ENCODE measurements around the gene CEACAM4.

CEACAM4 gene

GRCh38 chr19:41620171-41620570 lies 6.7 kb downstream of the CEACAM4 start:
- no peak overlapping the region for H2AK5ac ChIP-seq (ENCODE audit: low read depth, low read length)

GRCh38 chr19:41619018-41619556 lies 7.8 kb downstream of the CEACAM4 start:
- WGBS, 2 donors (ENCODE audit: extremely low coverage in 2 of 2, insufficient read length in 2 of 2, insufficient replicate concordance in 1 of 2): no CpG with 5 or more reads among the region's 7 CpGs
- Histone ChIP-seq H3K9ac (ENCODE audit: low read depth, low read length, poor library complexity) (no peak overlapping the region), H3K4me2 (ENCODE audit: insufficient read depth, low read length, poor library complexity, severe bottlenecking) (no peak overlapping the region), H2BK15ac (ENCODE audit: low read length) (no peak overlapping the region), H3K79me1 (ENCODE audit: low read depth, low read length) (no peaks in the 10 kb centered on the region), H3K27me3 (ENCODE audit: control insufficient read depth in 3 of 3, insufficient read depth in 3 of 3, low read depth in 1 of 3, low read length in 3 of 3) (peaks cover 0 to 33% (median 0%) of the 10 kb centered on the region in 3 experiments), H3K4me3 (ENCODE audit: low read length in 2 of 2) (no peak overlapping the region), H2BK12ac (ENCODE audit: low read length) (no peak overlapping the region), H3K18ac (ENCODE audit: low read length) (no peak overlapping the region), H3K23ac (ENCODE audit: low read depth, low read length, poor library complexity) (no peak overlapping the region), H2AK5ac (ENCODE audit: low read depth, low read length) (no peak overlapping the region), H3K4me1 (ENCODE audit: control insufficient read depth in 2 of 2, insufficient read depth in 1 of 2, low read depth in 1 of 2, low read length in 2 of 2) (no peaks in the 10 kb centered on the region), H3K14ac (ENCODE audit: low read length) (no peak overlapping the region), H3K4ac (ENCODE audit: low read length) (no peak overlapping the region), H3K27ac (replicated peaks; ENCODE audit: low read length) (no peak overlapping the region), H2AFZ (ENCODE audit: low read length) (no peak overlapping the region), H3K9me3 (replicated peaks in 1 of 2; ENCODE audit: control insufficient read depth in 2 of 2, insufficient read depth in 1 of 2, low read depth in 1 of 2, low read length in 2 of 2) (peaks cover 0 to 26% of the 10 kb centered on the region in 2 donors), H2BK5ac (ENCODE audit: low read length) (no peak overlapping the region), H4K91ac (ENCODE audit: low read depth, low read length, poor library complexity) (no peak overlapping the region), H4K8ac (ENCODE audit: low read depth, low read length) (no peak overlapping the region), H2BK120ac (ENCODE audit: low read depth, low read length) (no peak overlapping the region), H3K36me3 (replicated peaks in 1 of 2; ENCODE audit: control insufficient read depth in 2 of 2, insufficient read depth in 2 of 2, low read length in 2 of 2) (no peaks in the 10 kb centered on the region)
- no peak for DNase-seq (ENCODE audit: low spot score)

More at GRCh38 chr19:41620171-41620570, 6.7 kb downstream of the CEACAM4 start:
- Histone ChIP-seq H3K9ac (ENCODE audit: low read depth, low read length, poor library complexity) (no peak overlapping the region), H3K27ac (replicated peaks; ENCODE audit: low read length) (no peak overlapping the region), H4K91ac (ENCODE audit: low read depth, low read length, poor library complexity) (no peak overlapping the region), H3K23ac (ENCODE audit: low read depth, low read length, poor library complexity) (no peak overlapping the region), H3K4me1 (ENCODE audit: control insufficient read depth in 2 of 2, insufficient read depth in 1 of 2, low read depth in 1 of 2, low read length in 2 of 2) (no peaks in the 10 kb centered on the region), H2AFZ (ENCODE audit: low read length) (no peak overlapping the region), H3K4ac (ENCODE audit: low read length) (no peak overlapping the region), H3K14ac (ENCODE audit: low read length) (no peak overlapping the region), H3K4me2 (ENCODE audit: insufficient read depth, low read length, poor library complexity, severe bottlenecking) (no peak overlapping the region), H2BK15ac (ENCODE audit: low read length) (no peak overlapping the region), H4K8ac (ENCODE audit: low read depth, low read length) (no peak overlapping the region), H2BK120ac (ENCODE audit: low read depth, low read length) (no peak overlapping the region), H3K79me1 (ENCODE audit: low read depth, low read length) (no peaks in the 10 kb centered on the region), H3K18ac (ENCODE audit: low read length) (no peak overlapping the region), H3K9me3 (replicated peaks in 1 of 2; ENCODE audit: control insufficient read depth in 2 of 2, insufficient read depth in 1 of 2, low read depth in 1 of 2, low read length in 2 of 2) (peaks cover 0 to 30% of the 10 kb centered on the region in 2 donors), H2BK5ac (ENCODE audit: low read length) (no peak overlapping the region), H2BK12ac (ENCODE audit: low read length) (no peak overlapping the region), H3K4me3 (ENCODE audit: low read length in 2 of 2) (no peak overlapping the region), H3K36me3 (replicated peaks in 1 of 2; ENCODE audit: control insufficient read depth in 2 of 2, insufficient read depth in 2 of 2, low read length in 2 of 2) (no peaks in the 10 kb centered on the region), H3K27me3 (ENCODE audit: control insufficient read depth in 3 of 3, insufficient read depth in 3 of 3, low read depth in 1 of 3, low read length in 3 of 3) (peaks cover 0 to 44% (median 0%) of the 10 kb centered on the region in 3 experiments)
- DNase-seq (ENCODE audit: low spot score): no peak
- WGBS, 2 donors (ENCODE audit: extremely low coverage in 2 of 2, insufficient read length in 2 of 2, insufficient replicate concordance in 1 of 2): no CpG with 5 or more reads among the region's 5 CpGs

GRCh38 chr19:41617941-41618730 lies 8.7 kb downstream of the CEACAM4 start:
- H3K18ac ChIP-seq (ENCODE audit: low read length): no peak overlapping the region
- no peak overlapping the region for H4K8ac ChIP-seq (ENCODE audit: low read depth, low read length)
- no peaks in the 10 kb centered on the region for H3K4me1 ChIP-seq (ENCODE audit: control insufficient read depth in 2 of 2, insufficient read depth in 1 of 2, low read depth in 1 of 2, low read length in 2 of 2)
- DNase-seq (ENCODE audit: low spot score): no peak
- no CpG with 5 or more reads among the region's 9 CpGs for WGBS, 2 donors (ENCODE audit: extremely low coverage in 2 of 2, insufficient read length in 2 of 2, insufficient replicate concordance in 1 of 2)
- no peak overlapping the region for H2AFZ ChIP-seq (ENCODE audit: low read length)
- peaks cover 0 to 27% (median 0%) of the 10 kb centered on the region in 3 experiments for H3K27me3 ChIP-seq (ENCODE audit: control insufficient read depth in 3 of 3, insufficient read depth in 3 of 3, low read depth in 1 of 3, low read length in 3 of 3)
- H2BK5ac ChIP-seq (ENCODE audit: low read length): no peak overlapping the region
- H3K4me2 ChIP-seq (ENCODE audit: insufficient read depth, low read length, poor library complexity, severe bottlenecking): no peak overlapping the region
- H2BK15ac ChIP-seq (ENCODE audit: low read length): no peak overlapping the region
- no peak overlapping the region for H2AK5ac ChIP-seq (ENCODE audit: low read depth, low read length)
- H3K23ac ChIP-seq (ENCODE audit: low read depth, low read length, poor library complexity): no peak overlapping the region
- H2BK12ac ChIP-seq (ENCODE audit: low read length): no peak overlapping the region
- no peak overlapping the region for H3K4me3 ChIP-seq (ENCODE audit: low read length in 2 of 2)
- no peak overlapping the region for H4K91ac ChIP-seq (ENCODE audit: low read depth, low read length, poor library complexity)
- no peak overlapping the region for H3K14ac ChIP-seq (ENCODE audit: low read length)
- no peaks in the 10 kb centered on the region for H3K79me1 ChIP-seq (ENCODE audit: low read depth, low read length)
- no peak overlapping the region for H3K9ac ChIP-seq (ENCODE audit: low read depth, low read length, poor library complexity)
- no peaks in the 10 kb centered on the region for H3K36me3 ChIP-seq (replicated peaks in 1 of 2; ENCODE audit: control insufficient read depth in 2 of 2, insufficient read depth in 2 of 2, low read length in 2 of 2)
- no peak overlapping the region for H3K4ac ChIP-seq (ENCODE audit: low read length)
- no peak overlapping the region for H3K27ac ChIP-seq (replicated peaks; ENCODE audit: low read length)
- H3K9me3 ChIP-seq (replicated peaks in 1 of 2; ENCODE audit: control insufficient read depth in 2 of 2, insufficient read depth in 1 of 2, low read depth in 1 of 2, low read length in 2 of 2): peaks cover 0 to 27% of the 10 kb centered on the region in 2 donors
- H2BK120ac ChIP-seq (ENCODE audit: low read depth, low read length): no peak overlapping the region

- no peak overlapping the region for H2AFZ ChIP-seq (ENCODE audit: low read length)
- H3K4me3 ChIP-seq (ENCODE audit: low read length in 2 of 2): no peak overlapping the region
- H3K9ac ChIP-seq (ENCODE audit: low read depth, low read length, poor library complexity): no peak overlapping the region
- H4K8ac ChIP-seq (ENCODE audit: low read depth, low read length): no peak overlapping the region
- no CpG with 5 or more reads among the region's 9 CpGs for WGBS, 2 donors (ENCODE audit: extremely low coverage in 2 of 2, insufficient read length in 2 of 2, insufficient replicate concordance in 1 of 2)
- no peak for DNase-seq (ENCODE audit: low spot score)
- H3K4me1 ChIP-seq (ENCODE audit: control insufficient read depth in 2 of 2, insufficient read depth in 1 of 2, low read depth in 1 of 2, low read length in 2 of 2): no peaks in the 10 kb centered on the region
- H3K23ac ChIP-seq (ENCODE audit: low read depth, low read length, poor library complexity): no peak overlapping the region
- H3K36me3 ChIP-seq (replicated peaks in 1 of 2; ENCODE audit: control insufficient read depth in 2 of 2, insufficient read depth in 2 of 2, low read length in 2 of 2): no peaks in the 10 kb centered on the region
- no peak overlapping the region for H3K18ac ChIP-seq (ENCODE audit: low read length)
- no peak overlapping the region for H2BK12ac ChIP-seq (ENCODE audit: low read length)
- H2AK5ac ChIP-seq (ENCODE audit: low read depth, low read length): no peak overlapping the region
- H3K27ac ChIP-seq (replicated peaks; ENCODE audit: low read length): no peak overlapping the region
- peaks cover 0 to 34% of the 10 kb centered on the region in 2 donors for H3K9me3 ChIP-seq (replicated peaks in 1 of 2; ENCODE audit: control insufficient read depth in 2 of 2, insufficient read depth in 1 of 2, low read depth in 1 of 2, low read length in 2 of 2)
- no peak overlapping the region for H2BK5ac ChIP-seq (ENCODE audit: low read length)
- H3K27me3 ChIP-seq (ENCODE audit: control insufficient read depth in 3 of 3, insufficient read depth in 3 of 3, low read depth in 1 of 3, low read length in 3 of 3): peaks cover 0 to 20% (median 0%) of the 10 kb centered on the region in 3 experiments
- no peak overlapping the region for H2BK120ac ChIP-seq (ENCODE audit: low read depth, low read length)
- no peak overlapping the region for H2BK15ac ChIP-seq (ENCODE audit: low read length)
- H3K4ac ChIP-seq (ENCODE audit: low read length): no peak overlapping the region
- H3K4me2 ChIP-seq (ENCODE audit: insufficient read depth, low read length, poor library complexity, severe bottlenecking): no peak overlapping the region
- no peak overlapping the region for H4K91ac ChIP-seq (ENCODE audit: low read depth, low read length, poor library complexity)
- H3K14ac ChIP-seq (ENCODE audit: low read length): no peak overlapping the region
- no peaks in the 10 kb centered on the region for H3K79me1 ChIP-seq (ENCODE audit: low read depth, low read length)
Measured at GRCh38 chr19:41616792-41617621, 9.9 kb downstream of the CEACAM4 start.

Measured in neuronal stem cell (in vitro differentiated cells).